A549 (cell line): Measurements from ENCODE around the gene KCTD11. TPM values are rescaled to one million over a fixed set of nuclear protein-coding genes. Genes with fewer than 3 reads are reported as not detected.

Experiments used
- ATAC-seq, 2 experiments: fragments of 200-7000 bp in 1 of 2; fragments of >200 bp in 1 of 2; cut with Nextera tagmentation in 1 of 2; cut with Tn5 transposase in 1 of 2; 3 replicates each; pipeline versions ENCODE4 v1.8.0 to v1.9.1; 2018 to 2020; ENCODE audit warnings: mild to moderate bottlenecking in 1 of 2, moderate library complexity in 1 of 2
- CTCF ChIA-PET: fragments of 300-600 bp; sonication (Branson Sonifier 250); formaldehyde crosslinking; extraction: SDS; loops from one replicate; lab custom pipeline; 2021; ENCODE audit warnings: antibody characterized with exemption, inconsistent platforms; lab: Yijun Ruan, JAX
- POLR2A ChIA-PET: fragments of 350-600 bp; formaldehyde crosslinking; extraction: SDS; loops from one replicate; lab custom pipeline; 2021; ENCODE audit warnings: antibody characterized with exemption, inconsistent platforms; lab: Yijun Ruan, JAX
- DNase-seq, 2 experiments: peaks; one replicate each; pipeline versions ENCODE4 v3.0.0 to v3.0.0-alpha.2; 2011 to 2016; ENCODE audit warnings: low read depth in 1 of 2, low spot score in 1 of 2
- FAIRE-seq: peaks from 2 replicates; lab custom pipeline; 2011; peaks lifted over from hg19 to GRCh38; lab: Jason Lieb, UNC
- H3K27ac ChIP-seq, 2 experiments: fragments of >200 bp; sonication (Bioruptor Twin); formaldehyde crosslinking; 3 replicates each; pipeline ENCODE4 v1.5.1; 2016 to 2017
- H3K4me1 ChIP-seq: fragments of >200 bp; sonication (Bioruptor Twin); formaldehyde crosslinking; 3 replicates; pipeline ENCODE4 v1.6.1; 2016
- H3K4me2 ChIP-seq: fragments of >200 bp; sonication (Bioruptor Twin); formaldehyde crosslinking; 3 replicates; pipeline ENCODE4 v1.6.1; 2016
- H3K4me3 ChIP-seq: fragments of >200 bp; sonication (Bioruptor Twin); formaldehyde crosslinking; 3 replicates; pipeline ENCODE4 v1.5.1; 2016
- H3K9me3 ChIP-seq: fragments of >200 bp; sonication (Bioruptor Twin); formaldehyde crosslinking; 3 replicates; pipeline ENCODE4 v1.6.1; 2016
- ATOH8 ChIP-seq: fragments of 250-450 bp; sonication (Bioruptor Pico); IDR thresholded peaks from 2 replicates; pipeline ENCODE4 v1.5.0; 2020; ENCODE audit warnings: low read depth, mild to moderate bottlenecking, moderate library complexity
- BCL3 ChIP-seq: fragments of >200 bp; sonication (Bioruptor Twin); formaldehyde crosslinking; IDR thresholded peaks from 3 replicates; pipeline ENCODE4 v1.6.1; 2016
- BHLHE40 ChIP-seq: IDR thresholded peaks from 2 replicates; pipeline ENCODE4 v1.6.1; 2012; ENCODE audit warnings: low read depth, low read length, inconsistent platforms
- CEBPB ChIP-seq, 2 experiments: fragments of >200 bp in 1 of 2; sonication (Bioruptor Twin) in 1 of 2; formaldehyde crosslinking in 1 of 2; IDR thresholded peaks; 2 replicates each; pipeline ENCODE4 v1.6.1; 2012 to 2016
- CHD4 ChIP-seq: fragments of 200-600 bp; sonication (generic); IDR thresholded peaks from 2 replicates; pipeline ENCODE4 v1.6.1; 2016; ENCODE audit warnings: antibody characterized with exemption, mild to moderate bottlenecking, borderline replicate concordance
- CTCF ChIP-seq: fragments of >200 bp; sonication (Bioruptor Twin); formaldehyde crosslinking; IDR thresholded peaks from 3 replicates; pipeline ENCODE4 v1.5.1; 2016
- E2F6 ChIP-seq: IDR thresholded peaks from 2 replicates; pipeline ENCODE4 v1.6.1; 2012; ENCODE audit warnings: low read depth, borderline replicate concordance
- ELK1 ChIP-seq: fragments of 150-350 bp; IDR thresholded peaks from 2 replicates; pipeline ENCODE4 v1.6.1; 2014; ENCODE audit warnings: low read depth, mild to moderate bottlenecking, low read length
- EP300 ChIP-seq, 2 experiments: fragments of >200 bp; sonication (Bioruptor Twin); formaldehyde crosslinking; IDR thresholded peaks; 2 replicates in 1 of 2; 3 replicates in 1 of 2; pipeline ENCODE4 v1.6.1; 2016 to 2017
- FOSB ChIP-seq: fragments of 250-450 bp; sonication (Bioruptor Pico); IDR thresholded peaks from 2 replicates; pipeline ENCODE4 v1.5.0; 2020; ENCODE audit warnings: mild to moderate bottlenecking, moderate library complexity
- FOSL2 ChIP-seq, 2 experiments: fragments of 450-650 bp in 1 of 2; fragments of >200 bp in 1 of 2; sonication (Bioruptor Twin) in 1 of 2; formaldehyde crosslinking; IDR thresholded peaks; 2 replicates each; pipeline versions ENCODE4 v1.5.0 to v1.6.1; 2016 to 2020; ENCODE audit warnings: mild to moderate bottlenecking in 1 of 2, moderate library complexity in 1 of 2
- HOXB5 ChIP-seq: fragments of 250-450 bp; sonication (Bioruptor Pico); IDR thresholded peaks from 2 replicates; pipeline ENCODE4 v1.5.0; 2020; ENCODE audit warnings: mild to moderate bottlenecking, moderate library complexity
- JUN ChIP-seq, 2 experiments: fragments of >200 bp; sonication (Bioruptor Twin); formaldehyde crosslinking; IDR thresholded peaks; 2 replicates in 1 of 2; 3 replicates in 1 of 2; pipeline ENCODE4 v1.6.1; 2016 to 2017
- KDM5A ChIP-seq: fragments of 200-600 bp; sonication (generic); IDR thresholded peaks from 2 replicates; pipeline ENCODE4 v1.6.1; 2016; ENCODE audit warnings: antibody characterized with exemption, mild to moderate bottlenecking
- MYC ChIP-seq: IDR thresholded peaks from 2 replicates; pipeline ENCODE4 v1.6.1; 2012; ENCODE audit warnings: mild to moderate bottlenecking, inconsistent platforms, low read length, improper control_type of control experiment, borderline replicate concordance
- NFE2L2 ChIP-seq: fragments of 150-350 bp; conservative IDR thresholded peaks from 2 replicates; pipeline ENCODE4 v1.6.1; 2014; ENCODE audit warnings: low read length
- NPAS2 ChIP-seq: fragments of 250-450 bp; sonication (Bioruptor Pico); IDR thresholded peaks from 2 replicates; pipeline ENCODE4 v1.8.0; 2022; ENCODE audit warnings: mild to moderate bottlenecking, moderate library complexity, borderline replicate concordance
- PHF8 ChIP-seq: fragments of 200-600 bp; sonication (generic); IDR thresholded peaks from 2 replicates; pipeline ENCODE4 v1.6.1; 2016; ENCODE audit warnings: low read depth, mild to moderate bottlenecking, antibody characterized with exemption, moderate library complexity, borderline replicate concordance
- POLR2A ChIP-seq: IDR thresholded peaks from 2 replicates; pipeline ENCODE4 v1.6.1; 2012; ENCODE audit warnings: mild to moderate bottlenecking, low read length
- RARB ChIP-seq: fragments of 250-450 bp; sonication (Bioruptor Pico); IDR thresholded peaks from 2 replicates; pipeline ENCODE4 v1.8.0; 2021; ENCODE audit warnings: mild to moderate bottlenecking, moderate library complexity
- SMC3 ChIP-seq: fragments of >200 bp; sonication (Bioruptor Twin); formaldehyde crosslinking; IDR thresholded peaks from 3 replicates; pipeline ENCODE4 v1.6.1; 2018; ENCODE audit warnings: inconsistent platforms
- SREBF2 ChIP-seq: fragments of 450-650 bp; IDR thresholded peaks from 2 replicates; pipeline ENCODE4 v1.6.1; 2014; ENCODE audit warnings: mild to moderate bottlenecking, moderate library complexity
- TFCP2L1 ChIP-seq: fragments of 250-450 bp; sonication (Bioruptor Pico); IDR thresholded peaks from 2 replicates; pipeline ENCODE4 v1.5.0; 2021; ENCODE audit warnings: mild to moderate bottlenecking
- ZC3H11A ChIP-seq: fragments of 450-650 bp; IDR thresholded peaks from 2 replicates; pipeline ENCODE4 v1.6.1; 2014; ENCODE audit warnings: antibody characterized with exemption, mild to moderate bottlenecking
- ZNF302 ChIP-seq: fragments of 250-450 bp; sonication (Bioruptor Pico); IDR thresholded peaks from 2 replicates; pipeline ENCODE4 v1.9.0; 2021; ENCODE audit warnings: inconsistent platforms, mild to moderate bottlenecking, moderate library complexity
- ZSCAN20 ChIP-seq: fragments of 250-450 bp; sonication (Bioruptor Pico); IDR thresholded peaks from 2 replicates; pipeline ENCODE4 v1.8.0; 2022; ENCODE audit warnings: mild to moderate bottlenecking, moderate library complexity
- WGBS: methylation state at CpG from one replicate; pipeline ENCODE4 v1.1.6; 2017; ENCODE audit errors: missing lambda C conversion rate; 5-methylcytosine and 5-hydroxymethylcytosine counted together
- polyA plus RNA-seq, 4 experiments: library from polyadenylated mRNA; depleted of rRNA in 3 of 4; stranded (reverse); fragments of >200 nt; fragmentation: RNase III in 1 of 4; extraction: RNeasy Plus Mini Kit Qiagen cat#74134 plus additional on column Dnase treatment in 1 of 4; gene quantifications; 2 replicates in 3 of 4; 3 replicates in 1 of 4; pipeline ENCODE4 v1.2.3, GENCODE V29; 2011 to 2017
- TF ChIP-seq, protein P1 (sequence below): fragments of 200-600 bp; sonication (generic); IDR thresholded peaks from 2 replicates; pipeline ENCODE4 v1.6.1; 2016; ENCODE audit warnings: antibody characterized with exemption, mild to moderate bottlenecking, moderate library complexity

The KCTD11 gene
- polyA plus RNA-seq, 2 of the 4 experiments (the other 2 are of a cell fraction) = 6.1 to 10.3 TPM

- POLR2A ChIA-PET = no interaction called here
- no peak overlapping the region for H3K4me3 ChIP-seq
- ATAC-seq (no peak), FAIRE-seq (no peak), DNase-seq (no peak)
- CTCF ChIA-PET = interaction anchor here (0.6 to 11.0 kb wide), 7 partner anchors 9 to 139 kb away, joined by 3 to 446 read pairs (median 7); partner anchors contain the start of gene SLC2A4
- TF ChIP-seq ZSCAN20 = no peak
- no peak for TF ChIP-seq SMC3
- no peak for TF ChIP-seq ATOH8 (CRISPR knock-in tag)
- TF ChIP-seq BCL3 = no peak
- no peak for TF ChIP-seq ZC3H11A
- TF ChIP-seq HOXB5 (CRISPR knock-in tag) = no peak
- TF ChIP-seq ELK1 = no peak
- no peak for TF ChIP-seq NPAS2 (CRISPR knock-in tag)
- TF ChIP-seq CHD4 = no peak
- TF ChIP-seq FOSB (CRISPR knock-in tag) = no peak
- no peak for TF ChIP-seq TFCP2L1 (CRISPR knock-in tag)
- no peak for TF ChIP-seq EP300 (IDR thresholded peaks at IDR 0.05)
- TF ChIP-seq BHLHE40 = no peak
- TF ChIP-seq E2F6 = no peak
- TF ChIP-seq RARB (CRISPR knock-in tag) = no peak
- no peak for TF ChIP-seq CTCF
- no peak overlapping the region for H3K4me2 ChIP-seq
- no peak overlapping the region for H3K27ac ChIP-seq
- H3K4me1 ChIP-seq = peaks cover 2% of the 10 kb centered on the region
- WGBS = 87% methylated on average over 7 of the region's 7 CpGs
- no peaks in the 10 kb centered on the region for H3K9me3 ChIP-seq
Measured at GRCh38 chr17:7304179-7304578, 47.8 kb upstream of the KCTD11 start.

- ATAC-seq (peak; percentile 86), FAIRE-seq (peak; percentile 100), DNase-seq (peak; percentile 100)
- Histone ChIP-seq H3K27ac (peak within 1 kb of the TSS; percentile 98 to 100), H3K4me3 (peak within 1 kb of the TSS; percentile 98), H3K4me2 (peak within 1 kb of the TSS; percentile 95), H3K9me3 (no peaks in the 10 kb centered on the region), H3K4me1 (peaks cover 29% of the 10 kb centered on the region)
- under 1% methylated on average over 62 of the region's 64 CpGs for WGBS
- ChIA-PET CTCF (interaction anchor here (0.6 to 2.4 kb wide), 2 partner anchors 10 to 66 kb away, joined by 3 to 58 read pairs; no protein-coding TSS in a partner anchor), POLR2A (no interaction called here)
- no peak for TF ChIP-seq KDM5A
- TF ChIP-seq CHD4 = no peak
- no peak for TF ChIP-seq CEBPB (IDR thresholded peaks at IDR 0.05)
- no peak for TF ChIP-seq NFE2L2
- TF ChIP-seq, protein P1, sequence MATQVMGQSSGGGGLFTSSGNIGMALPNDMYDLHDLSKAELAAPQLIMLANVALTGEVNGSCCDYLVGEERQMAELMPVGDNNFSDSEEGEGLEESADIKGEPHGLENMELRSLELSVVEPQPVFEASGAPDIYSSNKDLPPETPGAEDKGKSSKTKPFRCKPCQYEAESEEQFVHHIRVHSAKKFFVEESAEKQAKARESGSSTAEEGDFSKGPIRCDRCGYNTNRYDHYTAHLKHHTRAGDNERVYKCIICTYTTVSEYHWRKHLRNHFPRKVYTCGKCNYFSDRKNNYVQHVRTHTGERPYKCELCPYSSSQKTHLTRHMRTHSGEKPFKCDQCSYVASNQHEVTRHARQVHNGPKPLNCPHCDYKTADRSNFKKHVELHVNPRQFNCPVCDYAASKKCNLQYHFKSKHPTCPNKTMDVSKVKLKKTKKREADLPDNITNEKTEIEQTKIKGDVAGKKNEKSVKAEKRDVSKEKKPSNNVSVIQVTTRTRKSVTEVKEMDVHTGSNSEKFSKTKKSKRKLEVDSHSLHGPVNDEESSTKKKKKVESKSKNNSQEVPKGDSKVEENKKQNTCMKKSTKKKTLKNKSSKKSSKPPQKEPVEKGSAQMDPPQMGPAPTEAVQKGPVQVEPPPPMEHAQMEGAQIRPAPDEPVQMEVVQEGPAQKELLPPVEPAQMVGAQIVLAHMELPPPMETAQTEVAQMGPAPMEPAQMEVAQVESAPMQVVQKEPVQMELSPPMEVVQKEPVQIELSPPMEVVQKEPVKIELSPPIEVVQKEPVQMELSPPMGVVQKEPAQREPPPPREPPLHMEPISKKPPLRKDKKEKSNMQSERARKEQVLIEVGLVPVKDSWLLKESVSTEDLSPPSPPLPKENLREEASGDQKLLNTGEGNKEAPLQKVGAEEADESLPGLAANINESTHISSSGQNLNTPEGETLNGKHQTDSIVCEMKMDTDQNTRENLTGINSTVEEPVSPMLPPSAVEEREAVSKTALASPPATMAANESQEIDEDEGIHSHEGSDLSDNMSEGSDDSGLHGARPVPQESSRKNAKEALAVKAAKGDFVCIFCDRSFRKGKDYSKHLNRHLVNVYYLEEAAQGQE = no peak
- peak; percentile 71 for TF ChIP-seq POLR2A
- TF ChIP-seq PHF8 = no peak
- no peak for TF ChIP-seq NPAS2 (CRISPR knock-in tag)
- TF ChIP-seq FOSL2 (IDR thresholded peaks at IDR 0.05) = no peak
- no peak; the same call in 1 of the 2 replicates for TF ChIP-seq FOSL2 (CRISPR knock-in tag; IDR thresholded peaks at IDR 0.05)
- peak; percentile 66 for TF ChIP-seq MYC
- no peak for TF ChIP-seq SREBF2
- TF ChIP-seq TFCP2L1 (CRISPR knock-in tag) = no peak
- no peak for TF ChIP-seq ZNF302 (CRISPR knock-in tag)
- TF ChIP-seq JUN (IDR thresholded peaks at IDR 0.05) = peak; percentile 59 to 75; a peak in 1 of 5 replicates
Measured at GRCh38 chr17:7306911-7307685, 44.9 kb upstream of the KCTD11 start, which contains the start of gene EIF5A. Gene EIF5A, plus strand, starts transcription at chr17:7307628. Its CDS starts 2,008 bp downstream, at chr17:7309636.
